Activated gamma-delta T cell treated with Interleukin-2 at 50 U/mL for 16 hours (primary cell): Measurements from ENCODE around the gene FLRT3.

Experiments used
- DNase-seq: peaks from one replicate; pipeline ENCODE4 v3.0.0-alpha.2; 2020

Gene FLRT3

DNA sequence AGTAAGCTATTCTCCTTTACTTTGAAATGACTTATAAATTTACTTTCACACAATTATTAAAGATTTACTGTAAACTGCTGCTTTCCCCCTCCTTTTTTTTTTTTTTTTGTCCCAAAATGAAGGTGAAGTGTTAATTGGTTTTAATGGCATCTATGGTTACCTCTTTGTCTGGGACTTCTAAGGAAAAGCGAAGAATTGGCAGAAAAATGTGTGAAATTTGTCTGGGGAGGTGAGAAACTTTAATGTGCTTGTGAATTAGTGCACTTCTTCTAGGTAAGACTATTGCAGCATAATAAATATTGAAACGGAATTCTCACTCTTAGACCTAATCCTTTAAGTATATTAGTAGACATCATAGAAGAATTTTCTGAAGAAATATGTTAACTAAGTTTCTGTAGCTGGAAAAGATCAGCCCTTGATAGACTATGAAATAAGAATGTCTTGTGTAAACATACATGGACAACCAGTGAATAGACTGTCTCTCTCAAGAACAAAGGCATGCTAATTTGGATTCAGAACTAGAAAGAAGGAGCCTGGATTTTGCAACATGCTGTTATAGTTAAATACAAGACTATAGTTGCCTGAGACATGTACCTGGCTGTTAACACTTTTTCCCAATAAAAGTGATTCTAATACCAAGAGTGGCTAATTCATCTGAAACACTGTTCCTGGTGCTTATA, 23.9 kb downstream of the FLRT3 start:
- DNase-seq = no peak

DNA sequence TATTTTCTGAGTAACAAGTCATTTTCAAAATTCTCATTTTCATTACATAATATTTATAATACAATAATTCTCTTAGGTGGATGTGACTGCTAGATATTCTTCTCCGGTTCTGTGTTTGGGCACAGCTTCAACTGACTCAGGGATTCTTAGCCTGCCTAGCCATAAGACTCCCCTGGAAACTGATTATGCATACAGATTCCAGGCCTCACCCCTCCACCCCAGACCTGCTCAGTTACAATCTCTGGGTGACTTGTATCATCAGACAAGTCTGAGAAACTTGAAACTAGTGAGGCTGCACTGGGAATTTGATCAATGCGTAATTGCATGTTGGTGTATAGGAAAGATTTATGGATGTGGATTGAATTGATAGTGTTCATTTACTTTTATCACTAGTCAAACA, 25.4 kb downstream of the FLRT3 start:
- DNase-seq = no peak

DNA sequence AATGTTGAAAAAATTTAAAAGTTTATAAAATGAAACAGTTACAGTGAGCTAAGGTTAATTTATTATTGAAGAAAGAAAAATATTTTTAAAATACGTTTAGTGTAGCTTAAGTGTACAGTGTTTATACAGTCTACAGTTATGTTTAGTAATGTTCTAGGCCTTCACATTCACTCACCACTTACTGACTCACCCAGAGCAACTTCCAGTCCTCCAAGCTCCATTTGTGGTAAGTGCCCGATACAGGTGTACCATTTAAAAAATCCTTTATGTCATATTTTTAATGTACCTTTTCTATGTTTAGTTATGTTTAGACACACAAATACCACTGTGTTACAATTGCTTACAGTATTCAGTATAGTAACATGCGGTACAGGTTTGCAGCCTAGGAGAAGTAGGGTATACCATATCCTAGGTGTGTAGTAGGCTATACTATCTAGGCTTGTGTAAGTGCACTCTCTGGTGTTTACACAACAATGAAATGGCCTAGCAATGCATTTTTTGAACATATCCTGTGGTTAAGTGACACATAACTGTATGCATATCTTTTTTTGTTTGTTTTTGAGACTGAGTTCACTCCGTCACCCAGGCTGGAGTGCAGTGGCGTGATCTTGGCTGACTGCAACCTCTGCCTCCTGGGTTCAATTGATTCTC, 26.3 kb downstream of the FLRT3 start:
- no peak for DNase-seq

DNA sequence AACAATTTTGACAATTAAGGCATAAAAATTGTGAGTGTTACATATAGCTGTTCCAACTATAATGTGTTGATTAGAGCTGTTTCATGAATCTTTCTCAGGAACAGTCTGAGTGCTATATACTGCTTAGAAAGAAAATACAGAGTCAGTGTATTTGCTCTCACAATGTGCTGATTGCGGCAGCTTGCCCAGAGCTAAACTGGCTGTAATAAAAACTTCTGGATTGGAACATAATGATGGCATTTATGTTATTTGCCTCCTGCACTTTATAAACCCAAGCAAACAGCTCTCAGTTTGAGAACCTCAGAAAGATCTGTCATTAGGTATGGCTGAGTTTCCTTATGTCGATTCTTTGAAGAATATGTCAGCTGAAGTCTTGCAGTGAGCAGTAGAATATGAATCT, 29.5 kb downstream of the FLRT3 start:
- DNase-seq = no peak

DNA sequence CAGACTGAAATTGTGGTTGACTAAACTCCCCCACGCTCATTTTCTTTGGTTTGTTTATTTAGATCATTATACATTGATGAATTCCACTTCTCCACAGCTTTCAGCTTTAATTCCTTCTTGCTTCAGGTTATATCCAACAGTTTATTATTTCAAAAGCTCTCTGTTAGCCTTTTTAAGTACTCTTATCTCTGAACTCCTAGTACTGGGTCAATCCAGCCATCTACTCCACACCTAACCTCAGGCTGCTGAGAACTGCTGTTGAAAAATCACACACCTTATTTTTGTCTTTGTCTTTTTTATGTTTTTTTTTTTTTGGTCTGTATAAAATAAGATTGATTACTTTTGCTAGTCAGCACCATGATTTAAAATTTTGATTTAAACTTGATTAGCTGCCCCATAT, 32.9 kb downstream of the FLRT3 start:
- DNase-seq = no peak

DNA sequence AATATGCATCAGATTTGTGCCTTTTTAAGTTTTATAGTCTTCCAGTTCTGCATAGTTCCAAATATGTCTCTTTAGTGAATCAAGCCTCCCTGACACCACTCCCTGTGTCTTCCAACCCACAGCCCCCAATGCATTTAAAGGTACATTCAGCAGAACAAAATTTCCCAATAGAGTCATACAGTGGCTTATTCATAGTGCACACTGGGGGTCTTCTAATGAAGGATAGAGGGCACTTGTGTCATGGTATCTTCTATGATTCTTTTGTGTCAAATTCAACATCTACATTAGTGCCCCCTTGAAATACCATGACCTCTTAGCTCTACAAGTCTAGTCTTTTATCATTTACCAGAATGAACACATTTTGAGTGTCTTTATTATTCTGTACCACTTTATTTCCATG, 33.8 kb downstream of the FLRT3 start:
- DNase-seq = no peak

DNA sequence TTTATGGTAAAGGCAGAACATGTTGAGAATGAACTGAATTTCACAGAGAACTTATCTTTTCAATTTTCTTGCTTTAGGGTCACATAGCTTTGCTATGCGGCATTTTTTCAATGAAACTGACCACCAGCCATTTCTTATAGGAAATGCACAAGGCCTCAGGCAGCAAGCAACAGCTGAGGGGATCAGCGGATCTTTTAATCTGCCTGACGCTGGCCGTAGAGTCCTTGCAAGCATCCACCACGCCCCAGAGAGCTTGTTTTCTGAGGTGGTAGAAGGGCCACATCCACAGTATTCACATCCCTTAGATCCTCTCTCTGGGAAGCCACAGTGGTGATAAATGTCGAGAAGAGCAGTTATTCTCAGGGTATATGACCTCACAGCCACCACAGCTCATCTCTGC, 34.3 kb downstream of the FLRT3 start:
- DNase-seq = no peak

- no peak for DNase-seq
Observed at GRCh38 chr20:14299831-14300230, 37.6 kb downstream of the FLRT3 start.

DNA sequence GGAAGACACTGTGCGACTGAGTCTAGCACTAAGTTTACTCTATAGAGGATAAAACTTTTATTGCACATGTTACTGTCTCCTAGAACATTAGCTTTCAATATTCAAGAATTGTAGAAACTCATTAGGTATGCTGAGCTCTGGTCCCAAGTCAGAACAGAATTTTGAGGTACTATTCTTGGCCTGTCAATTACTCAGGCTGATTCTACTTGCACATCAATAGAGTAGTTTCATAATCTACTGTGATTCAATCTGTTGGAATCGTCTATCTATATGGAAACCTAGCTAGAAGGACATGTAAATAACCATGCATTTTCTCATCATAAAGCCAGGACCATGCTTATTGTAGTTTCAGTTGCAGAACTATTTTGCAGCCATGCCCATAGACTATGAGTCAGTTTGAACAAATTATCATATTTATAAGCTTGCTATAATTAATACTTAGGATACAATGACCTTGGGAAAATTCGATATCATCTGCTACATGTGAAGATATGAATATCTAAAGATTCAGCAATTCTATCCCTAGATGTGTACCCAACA, 41.6 kb downstream of the FLRT3 start:
- DNase-seq = no peak

GRCh38 chr20:14295238-14295637, 42.2 kb downstream of the FLRT3 start:
- DNase-seq = no peak

- DNase-seq = no peak
Observed at GRCh38 chr20:14291502-14291901, 45.9 kb downstream of the FLRT3 start.

- no peak for DNase-seq
Observed at GRCh38 chr20:14288341-14289330, 48.8 kb downstream of the FLRT3 start.

- DNase-seq = no peak
Observed at GRCh38 chr20:14284443-14284842, 53.0 kb downstream of the FLRT3 start.

DNA sequence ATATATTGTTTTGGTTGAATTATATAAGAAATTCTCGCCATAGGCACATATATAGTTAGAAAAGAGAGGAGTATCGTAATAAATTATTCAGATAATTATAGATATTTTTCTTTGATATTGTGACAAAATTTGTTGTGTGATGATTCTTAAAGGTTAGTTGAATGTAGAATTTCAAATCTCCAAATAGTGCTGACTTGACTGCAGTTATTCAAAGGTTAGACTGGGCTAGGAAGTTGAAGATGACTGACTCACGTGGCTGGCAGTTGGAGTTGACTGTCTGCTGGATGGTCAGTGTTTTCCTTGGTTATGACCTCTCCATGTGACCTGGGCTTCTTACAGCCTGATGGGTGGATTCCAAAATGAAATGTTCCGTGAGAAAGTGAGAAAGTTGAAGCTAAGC, 55.3 kb downstream of the FLRT3 start:
- DNase-seq = no peak
